T-helper 1 cell treated with Interleukin-12 subunit alpha and Interleukin-12 subunit beta and Interleukin-4 antibody, amounts not matched to agents 30 μg/mL and 1 μg/mL, for 36 hours (primary cell): ENCODE data around the gene TOP2A.
"Not testable (repeated sequence)": the region's sequence is repeated elsewhere in the genome, so short reads cannot be mapped to it uniquely, and the experiment has no call there.

Experiments used
- H3K27ac Mint-ChIP-seq: one replicate; pipeline ENCODE4 v1.8.0; 2021; ENCODE audit warnings: mild to moderate bottlenecking, mixed read lengths
- H3K27me3 Mint-ChIP-seq: one replicate; pipeline ENCODE4 v1.8.0; 2021; ENCODE audit warnings: low read depth, mixed read lengths
- H3K36me3 Mint-ChIP-seq: one replicate; pipeline ENCODE4 v1.8.0; 2021; ENCODE audit warnings: low read depth, mixed read lengths
- H3K4me1 Mint-ChIP-seq: one replicate; pipeline ENCODE4 v1.8.0; 2021; ENCODE audit warnings: low read depth, mixed read lengths
- H3K4me3 Mint-ChIP-seq: one replicate; pipeline ENCODE4 v1.8.0; 2021; ENCODE audit warnings: mild to moderate bottlenecking, moderate library complexity, mixed read lengths
- H3K9me3 Mint-ChIP-seq: one replicate; pipeline ENCODE4 v1.8.0; 2021; ENCODE audit warnings: mixed read lengths

Gene TOP2A

DNA sequence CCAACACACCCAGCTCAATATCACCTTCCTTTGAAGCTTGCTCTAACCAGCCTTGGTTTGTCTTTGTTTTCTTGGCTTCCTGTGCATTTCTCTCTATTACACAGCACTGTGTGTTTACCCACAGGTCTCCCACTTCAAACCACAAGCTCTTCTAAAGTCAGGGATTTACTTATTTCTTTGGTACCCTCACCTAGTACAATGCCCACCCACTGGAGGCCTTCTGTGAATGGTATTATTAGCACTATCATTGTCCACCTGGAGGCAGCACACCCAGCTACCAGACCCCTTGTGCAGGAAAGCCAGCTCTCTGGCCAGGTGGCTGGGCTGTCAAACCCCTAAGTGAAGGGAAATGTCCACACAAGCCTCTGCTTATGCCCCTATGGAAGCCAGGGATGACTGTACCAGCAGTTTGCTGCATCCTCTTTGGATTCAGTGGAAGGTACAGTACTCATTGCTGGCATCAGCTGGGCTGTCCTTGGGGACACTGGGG lies 9.4 kb upstream of the TOP2A start:
- no peaks in the 10 kb centered on the region for H3K9me3 Mint-ChIP-seq
- peaks cover 41% of the 10 kb centered on the region for H3K27me3 Mint-ChIP-seq
- H3K4me3 Mint-ChIP-seq: peak overlapping the region; percentile 43
- peak overlapping the region; percentile 8 for H3K27ac Mint-ChIP-seq
- peaks cover 30% of the 10 kb centered on the region for H3K4me1 Mint-ChIP-seq
- peaks cover 2% of the 10 kb centered on the region for H3K36me3 Mint-ChIP-seq

GRCh38 chr17:40425741-40426140 lies 8.0 kb upstream of the TOP2A start:
- peaks cover 2% of the 10 kb centered on the region for H3K36me3 Mint-ChIP-seq
- H3K27me3 Mint-ChIP-seq: peaks cover 29% of the 10 kb centered on the region
- no peak overlapping the region for H3K4me3 Mint-ChIP-seq
- H3K4me1 Mint-ChIP-seq: peaks cover 30% of the 10 kb centered on the region
- no peaks in the 10 kb centered on the region for H3K9me3 Mint-ChIP-seq
- no peak overlapping the region for H3K27ac Mint-ChIP-seq

- Mint-ChIP-seq H3K9me3 (no peaks in the 10 kb centered on the region), H3K27me3 (peaks cover 13% of the 10 kb centered on the region), H3K4me1 (peaks cover 35% of the 10 kb centered on the region), H3K27ac (no peak overlapping the region), H3K4me3 (no peak overlapping the region), H3K36me3 (peaks cover 2% of the 10 kb centered on the region)
Observed at GRCh38 chr17:40422990-40423633, 5.4 kb upstream of the TOP2A start.

- H3K4me3 Mint-ChIP-seq: peak overlapping the region; percentile 61
- no peaks in the 10 kb centered on the region for H3K9me3 Mint-ChIP-seq
- H3K27me3 Mint-ChIP-seq: peaks cover 4% of the 10 kb centered on the region
- H3K36me3 Mint-ChIP-seq: peaks cover 11% of the 10 kb centered on the region
- peak overlapping the region; percentile 85 for H3K27ac Mint-ChIP-seq
- peaks cover 28% of the 10 kb centered on the region for H3K4me1 Mint-ChIP-seq
Observed at GRCh38 chr17:40419559-40420331, 2.0 kb upstream of the TOP2A start.

DNA sequence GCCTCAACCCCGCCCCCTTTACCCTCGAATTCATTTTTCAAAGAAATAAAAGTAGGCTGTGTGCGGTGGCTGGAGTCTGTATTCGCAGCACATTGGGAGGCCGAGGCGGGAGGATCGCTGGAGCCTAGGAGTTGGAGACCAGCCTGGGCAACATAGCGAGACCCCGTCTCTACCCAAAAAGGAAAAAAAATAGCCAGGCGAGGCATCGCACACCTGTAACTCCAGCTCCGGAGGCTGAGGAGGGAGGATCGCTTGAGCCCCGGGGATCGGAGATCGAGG lies 671 bp upstream of the TOP2A start:
- Mint-ChIP-seq H3K27ac (peak overlapping the region; percentile 95), H3K4me3 (peak overlapping the region; percentile 97), H3K36me3 (peaks cover 11% of the 10 kb centered on the region), H3K27me3 (peaks cover 4% of the 10 kb centered on the region), H3K9me3 (no peaks in the 10 kb centered on the region), H3K4me1 (peaks cover 28% of the 10 kb centered on the region)

DNA sequence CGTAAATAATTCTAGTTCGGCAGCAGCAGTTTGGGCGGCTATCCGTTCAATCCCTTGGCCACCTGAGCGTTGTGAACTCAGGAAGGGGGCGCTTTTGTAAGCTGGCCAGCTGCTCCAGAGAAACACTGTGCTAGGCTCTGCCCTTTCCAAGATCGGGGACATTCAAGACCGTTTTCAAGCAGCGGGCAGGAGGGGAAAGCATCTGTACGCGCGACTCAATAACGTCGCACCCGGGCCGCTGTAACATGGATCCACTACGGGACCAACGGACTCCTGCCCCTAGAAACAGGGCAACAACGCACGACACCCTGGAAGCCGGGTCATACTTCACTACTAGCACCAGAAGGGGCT lies 463 bp downstream of the TOP2A start:
- no peaks in the 10 kb centered on the region for H3K9me3 Mint-ChIP-seq
- peaks cover 35% of the 10 kb centered on the region for H3K4me1 Mint-ChIP-seq
- H3K36me3 Mint-ChIP-seq: peaks cover 17% of the 10 kb centered on the region
- H3K27ac Mint-ChIP-seq: peak overlapping the region; percentile 95
- H3K27me3 Mint-ChIP-seq: no peaks in the 10 kb centered on the region
- H3K4me3 Mint-ChIP-seq: peak overlapping the region; percentile 97

GRCh38 chr17:40416671-40417070 lies 1.0 kb downstream of the TOP2A start:
- H3K27ac Mint-ChIP-seq: peak overlapping the region; percentile 95
- H3K4me1 Mint-ChIP-seq: peaks cover 38% of the 10 kb centered on the region
- peaks cover 20% of the 10 kb centered on the region for H3K36me3 Mint-ChIP-seq
- no peaks in the 10 kb centered on the region for H3K27me3 Mint-ChIP-seq
- peak overlapping the region; percentile 97 for H3K4me3 Mint-ChIP-seq
- H3K9me3 Mint-ChIP-seq: no peaks in the 10 kb centered on the region

- Mint-ChIP-seq H3K27ac (peak overlapping the region; percentile 65), H3K9me3 (no peaks in the 10 kb centered on the region), H3K4me1 (peaks cover 48% of the 10 kb centered on the region), H3K4me3 (peak overlapping the region; percentile 60), H3K27me3 (no peaks in the 10 kb centered on the region), H3K36me3 (peaks cover 30% of the 10 kb centered on the region)
Observed at GRCh38 chr17:40415390-40415789, 2.3 kb downstream of the TOP2A start.

GRCh38 chr17:40414312-40414711 lies 3.4 kb downstream of the TOP2A start:
- peaks cover 52% of the 10 kb centered on the region for H3K4me1 Mint-ChIP-seq
- H3K27me3 Mint-ChIP-seq, H3K9me3 Mint-ChIP-seq, H3K4me3 Mint-ChIP-seq: not testable (repeated sequence)
- peak overlapping the region; percentile 36 for H3K27ac Mint-ChIP-seq
- peaks cover 39% of the 10 kb centered on the region for H3K36me3 Mint-ChIP-seq

DNA sequence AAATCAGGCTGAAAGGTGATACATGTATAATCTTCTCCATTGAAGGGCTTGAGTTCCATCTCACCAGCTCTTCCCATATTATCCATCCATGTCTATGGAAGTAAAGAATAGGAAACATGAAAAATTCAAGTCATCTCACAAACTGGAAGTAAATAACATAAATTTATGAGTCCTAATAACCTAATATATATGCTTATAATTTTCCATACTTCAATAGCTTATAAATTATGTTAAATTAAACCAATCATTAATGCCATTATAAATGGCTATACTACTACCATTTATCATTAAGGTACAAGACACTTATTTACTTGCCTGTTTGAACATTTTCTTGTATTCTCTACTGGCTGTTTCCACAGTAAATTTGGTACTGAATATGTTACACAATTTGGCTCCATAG lies 4.8 kb downstream of the TOP2A start:
- Mint-ChIP-seq H3K36me3 (peaks cover 40% of the 10 kb centered on the region), H3K27me3 (no peaks in the 10 kb centered on the region), H3K4me3 (no peak overlapping the region), H3K27ac (no peak overlapping the region), H3K9me3 (no peaks in the 10 kb centered on the region), H3K4me1 (peaks cover 48% of the 10 kb centered on the region)

DNA sequence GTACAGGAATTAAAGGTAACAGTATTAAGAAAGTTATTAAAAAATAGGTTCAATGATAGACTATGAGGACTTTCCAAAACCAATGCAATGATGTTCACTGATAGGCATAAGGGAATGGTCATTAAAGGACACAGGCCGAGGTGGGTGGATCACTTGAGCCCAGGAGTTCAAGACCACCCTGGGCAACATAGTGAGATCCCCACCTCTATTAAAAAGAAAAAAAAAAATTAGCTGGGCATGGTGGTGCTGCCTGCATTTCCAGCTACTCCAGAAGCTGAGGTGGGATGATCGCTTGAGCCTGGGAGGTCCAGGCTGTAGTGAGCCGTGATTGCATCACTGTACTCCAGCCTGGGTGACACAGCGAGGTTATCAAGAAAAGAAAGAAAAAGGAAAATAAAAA lies 5.9 kb downstream of the TOP2A start:
- H3K27ac Mint-ChIP-seq: no peak overlapping the region
- peaks cover 45% of the 10 kb centered on the region for H3K4me1 Mint-ChIP-seq
- H3K9me3 Mint-ChIP-seq: no peaks in the 10 kb centered on the region
- H3K27me3 Mint-ChIP-seq: no peaks in the 10 kb centered on the region
- H3K4me3 Mint-ChIP-seq: no peak overlapping the region
- H3K36me3 Mint-ChIP-seq: peaks cover 44% of the 10 kb centered on the region

DNA sequence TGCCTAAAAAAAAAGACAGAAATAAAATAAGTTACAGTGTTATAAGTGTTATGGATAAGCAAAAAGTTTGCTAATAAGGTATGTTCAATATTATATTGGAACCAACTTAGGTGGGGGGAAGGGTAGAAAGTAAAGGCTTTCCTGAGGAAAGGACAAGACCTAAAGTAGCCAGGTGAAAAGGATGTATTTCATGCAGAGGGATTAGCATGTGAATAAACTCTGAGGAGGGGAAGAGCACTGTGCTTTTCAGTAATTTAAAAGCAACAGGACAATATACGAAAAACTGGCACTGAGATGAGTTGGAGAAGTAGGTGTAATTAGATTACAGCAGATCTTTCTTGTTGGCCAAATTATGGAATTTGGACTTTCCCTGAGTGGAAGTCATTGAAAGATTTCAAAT lies 7.6 kb downstream of the TOP2A start:
- peak overlapping the region; percentile 1 for H3K27ac Mint-ChIP-seq
- no peak overlapping the region for H3K4me3 Mint-ChIP-seq
- H3K4me1 Mint-ChIP-seq: peaks cover 34% of the 10 kb centered on the region
- H3K9me3 Mint-ChIP-seq: no peaks in the 10 kb centered on the region
- peaks cover 41% of the 10 kb centered on the region for H3K36me3 Mint-ChIP-seq
- no peaks in the 10 kb centered on the region for H3K27me3 Mint-ChIP-seq

DNA sequence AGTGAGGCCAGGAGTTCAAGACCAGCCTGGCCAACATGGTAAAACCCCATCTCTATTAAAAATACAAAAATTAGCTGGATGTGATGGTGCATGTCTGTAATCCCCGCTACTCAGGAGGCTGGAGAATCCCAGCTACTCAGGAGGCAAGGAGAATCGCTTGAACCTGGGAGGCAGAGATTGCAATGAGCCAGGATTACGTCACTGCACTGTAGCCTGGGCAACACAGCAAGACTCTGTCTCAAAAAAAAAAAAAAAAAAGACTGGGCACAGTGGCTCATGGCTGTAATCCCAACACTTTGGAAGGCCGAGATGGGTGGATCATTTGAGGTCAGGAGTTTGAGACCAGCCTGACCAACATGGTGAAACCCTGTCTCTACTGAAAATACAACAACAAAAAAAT lies 8.2 kb downstream of the TOP2A start:
- not testable (repeated sequence) for H3K27ac Mint-ChIP-seq, H3K27me3 Mint-ChIP-seq

GRCh38 chr17:40407460-40407859 lies 10.2 kb downstream of the TOP2A start:
- Mint-ChIP-seq H3K4me3 (no peak overlapping the region), H3K27me3 (no peaks in the 10 kb centered on the region), H3K9me3 (no peaks in the 10 kb centered on the region), H3K36me3 (peaks cover 46% of the 10 kb centered on the region), H3K4me1 (peaks cover 32% of the 10 kb centered on the region), H3K27ac (no peak overlapping the region)

More for the DNA sequence above, 8.2 kb downstream of the TOP2A start:
- Mint-ChIP-seq H3K4me1 (peaks cover 34% of the 10 kb centered on the region), H3K36me3 (peaks cover 41% of the 10 kb centered on the region)
- not testable (repeated sequence) for H3K4me3 Mint-ChIP-seq, H3K9me3 Mint-ChIP-seq

DNA sequence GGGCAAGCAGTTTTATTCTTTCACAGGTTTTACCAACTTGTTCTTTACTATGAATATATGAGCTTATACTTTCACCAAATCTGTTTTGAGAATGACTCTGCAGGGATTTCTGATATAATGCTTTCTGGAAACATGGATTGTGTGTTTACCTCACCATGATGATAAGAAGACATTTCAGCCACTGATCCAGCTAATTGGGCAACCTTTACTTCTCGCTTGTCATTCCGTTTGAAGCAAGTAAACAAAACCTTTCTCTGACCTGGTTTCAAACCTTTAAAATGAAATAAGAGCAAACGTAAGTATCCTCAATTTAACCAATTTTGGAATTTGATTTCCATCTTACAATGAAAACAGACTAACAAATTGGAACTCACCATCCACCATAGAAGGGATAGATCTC lies 13.7 kb downstream of the TOP2A start:
- Mint-ChIP-seq H3K27ac (no peak overlapping the region), H3K4me1 (peaks cover 27% of the 10 kb centered on the region), H3K27me3 (no peaks in the 10 kb centered on the region), H3K9me3 (no peaks in the 10 kb centered on the region), H3K4me3 (no peak overlapping the region), H3K36me3 (peaks cover 48% of the 10 kb centered on the region)
